ENCODE measurements around the gene DIS3L2.

GRCh38 chr2:231998046-231998445 lies 36.5 kb downstream of the DIS3L2 start:
- TF ChIP-seq CTCF (IDR thresholded peaks at IDR 0.05; ENCODE audit: low read depth, low read length) (no peak), EZH2phosphoT487 (IDR thresholded peaks at IDR 0.05; ENCODE audit: low read depth) (no peak)

All from OCI-LY3 (cell line).